GM23338 (cell line): ENCODE results near the gene ARRDC1. TPM values are rescaled to one million over a fixed set of nuclear protein-coding genes. Genes with fewer than 3 reads are reported as not detected.

Source experiments
- ATAC-seq: fragments of 200-7000 bp; cut with Tn5 transposase; 3 replicates; pipeline ENCODE4 v1.9.1; 2020
- DNase-seq: peaks from one replicate; pipeline ENCODE4 v3.0.0-alpha.2; 2015; ENCODE audit warnings: low spot score
- H2AFZ ChIP-seq: fragments of 200-600 bp; sonication (generic); 2 replicates; pipeline ENCODE4 v1.8.0; 2016; ENCODE audit warnings: antibody characterized with exemption, mild to moderate bottlenecking, moderate library complexity
- H3F3A ChIP-seq: fragments of 200-600 bp; sonication (generic); replicated peaks from 2 replicates; pipeline ENCODE4 v1.8.0; 2017; ENCODE audit warnings: antibody characterized with exemption, mixed run types, low read depth
- H3K27ac ChIP-seq: fragments of 200-600 bp; sonication (generic); 2 replicates; pipeline ENCODE4 v1.6.1; 2016; ENCODE audit warnings: low read depth
- H3K27me3 ChIP-seq: fragments of 200-600 bp; sonication (generic); 2 replicates; pipeline ENCODE4 v1.8.0; 2016; ENCODE audit warnings: mild to moderate bottlenecking, mixed run types, moderate library complexity; ENCODE audit not compliant: insufficient read depth
- H3K36me3 ChIP-seq: fragments of 200-600 bp; sonication (generic); 2 replicates; pipeline ENCODE4 v1.8.0; 2016; ENCODE audit warnings: mild to moderate bottlenecking; ENCODE audit not compliant: insufficient read depth
- H3K4me1 ChIP-seq: fragments of 200-600 bp; sonication (generic); 2 replicates; pipeline ENCODE4 v1.8.0; 2016; ENCODE audit warnings: mild to moderate bottlenecking, moderate library complexity; ENCODE audit not compliant: insufficient read depth
- H3K4me2 ChIP-seq: fragments of 200-600 bp; sonication (generic); 2 replicates; pipeline ENCODE4 v1.7.1; 2017; ENCODE audit warnings: mixed run types
- H3K4me3 ChIP-seq: fragments of 200-600 bp; sonication (generic); 2 replicates; pipeline ENCODE4 v1.6.1; 2016; ENCODE audit warnings: mixed run types
- H3K79me2 ChIP-seq: fragments of 200-600 bp; sonication (generic); replicated peaks from 2 replicates; pipeline ENCODE4 v1.8.0; 2017; ENCODE audit warnings: mild to moderate bottlenecking; ENCODE audit not compliant: insufficient read depth
- H3K9me2 ChIP-seq: fragments of 200-600 bp; sonication (generic); 2 replicates; pipeline ENCODE4 v1.8.0; 2017; ENCODE audit not compliant: insufficient read depth
- H4K20me1 ChIP-seq: fragments of 200-600 bp; sonication (generic); replicated peaks from 2 replicates; pipeline ENCODE4 v1.8.0; 2017; ENCODE audit warnings: mild to moderate bottlenecking; ENCODE audit not compliant: insufficient read depth
- H3K27ac Mint-ChIP-seq: 2 replicates; pipeline ENCODE4 v1.8.0; 2020; ENCODE audit warnings: inconsistent platforms, mild to moderate bottlenecking, moderate library complexity, mixed read lengths
- H3K27me3 Mint-ChIP-seq: 3 replicates; pipeline ENCODE4 v1.8.0; 2022; ENCODE audit warnings: low read depth, mild to moderate bottlenecking, moderate library complexity, mixed read lengths, inconsistent platforms; ENCODE audit not compliant: insufficient read depth, poor library complexity
- H3K36me3 Mint-ChIP-seq: 3 replicates; pipeline ENCODE4 v1.8.0; 2021; ENCODE audit warnings: low read depth, mild to moderate bottlenecking, inconsistent platforms, moderate library complexity, mixed read lengths
- H3K4me1 Mint-ChIP-seq: 3 replicates; pipeline ENCODE4 v1.8.0; 2020; ENCODE audit warnings: mild to moderate bottlenecking, inconsistent platforms, mixed read lengths
- H3K4me3 Mint-ChIP-seq: 3 replicates; pipeline ENCODE4 v1.8.0; 2021; ENCODE audit warnings: moderate library complexity, mild to moderate bottlenecking, inconsistent platforms, mixed read lengths
- H3K9me3 Mint-ChIP-seq: 3 replicates; pipeline ENCODE4 v1.8.0; 2020; ENCODE audit warnings: moderate library complexity, mild to moderate bottlenecking, inconsistent platforms, mixed read lengths
- CREB1 ChIP-seq: fragments of 250-450 bp; sonication (Bioruptor Pico); IDR thresholded peaks from 2 replicates; pipeline ENCODE4 v1.5.0; 2020; ENCODE audit warnings: low read depth, mild to moderate bottlenecking, moderate library complexity
- CTCF ChIP-seq, 2 experiments: fragments of 200-600 bp in 1 of 2; sonication (generic) in 1 of 2; conservative IDR thresholded peaks; 2 replicates each; pipeline versions ENCODE4 v1.5.1 to v1.6.1; 2016 to 2017; ENCODE audit warnings: antibody characterized with exemption in 2 of 2, low read depth in 2 of 2, mild to moderate bottlenecking in 2 of 2, moderate library complexity in 1 of 2
- EZH2 ChIP-seq: fragments of 200-600 bp; sonication (generic); IDR thresholded peaks from one replicate; pipeline ENCODE4 v1.8.0; 2017; ENCODE audit warnings: antibody characterized with exemption, mild to moderate bottlenecking, low read depth; ENCODE audit not compliant: unreplicated experiment
- EZH2phosphoT487 ChIP-seq: fragments of 200-600 bp; sonication (generic); IDR thresholded peaks from one replicate; pipeline ENCODE4 v1.8.1; 2018; ENCODE audit warnings: antibody characterized with exemption; ENCODE audit not compliant: unreplicated experiment
- JUNB ChIP-seq: IDR thresholded peaks from one replicate; pipeline ENCODE4 v1.6.1; 2016; ENCODE audit warnings: antibody characterized with exemption; ENCODE audit not compliant: unreplicated experiment
- NANOG ChIP-seq: IDR thresholded peaks from 2 replicates; pipeline ENCODE4 v1.6.1; 2016; ENCODE audit warnings: antibody characterized with exemption, borderline replicate concordance
- POLR2AphosphoS5 ChIP-seq: IDR thresholded peaks from 2 replicates; pipeline ENCODE4 v1.6.1; 2016; ENCODE audit warnings: antibody characterized with exemption, low read depth
- STAT1 ChIP-seq: IDR thresholded peaks from one replicate; pipeline ENCODE4 v1.6.1; 2016; ENCODE audit warnings: antibody characterized with exemption; ENCODE audit not compliant: unreplicated experiment
- ZNF114 ChIP-seq: fragments of 250-450 bp; sonication (Bioruptor Pico); IDR thresholded peaks from 2 replicates; pipeline ENCODE4 v1.5.0; 2020; ENCODE audit warnings: mild to moderate bottlenecking, moderate library complexity
- ZNF331 ChIP-seq: fragments of 250-450 bp; sonication (Bioruptor Pico); IDR thresholded peaks from 2 replicates; pipeline ENCODE4 v1.5.0; 2020; ENCODE audit warnings: low read depth, mild to moderate bottlenecking, moderate library complexity
- polyA plus RNA-seq: library from polyadenylated mRNA; unstranded; fragments of >200 nt; fragmentation: Nextera tagmentation; extraction: Ambion mirVana; gene quantifications from 2 replicates; pipeline ENCODE4 v1.2.1, GENCODE V29; 2016
- total RNA-seq: library from RNA; depleted of rRNA; stranded (reverse); fragments of >200 nt; shearing (Covaris generic); gene quantifications from 2 replicates; pipeline ENCODE4 v1.2.3, GENCODE V29; 2014
- TF ChIP-seq, protein P1 (sequence below): IDR thresholded peaks from one replicate; pipeline ENCODE4 v1.6.1; 2018; ENCODE audit warnings: antibody characterized with exemption; ENCODE audit not compliant: unreplicated experiment
- TF ChIP-seq, protein P2 (sequence below): fragments of 250-450 bp; sonication (Bioruptor Pico); IDR thresholded peaks from 2 replicates; pipeline ENCODE4 v1.5.0; 2020; ENCODE audit warnings: mild to moderate bottlenecking, moderate library complexity

Gene ARRDC1
- total and polyA plus RNA-seq, 2 experiments from 2014 or later, result 36.6 to 63.8 TPM

- no peak for DNase-seq
- no peak overlapping the region for H3K4me3 ChIP-seq
- peaks cover 4% of the 10 kb centered on the region for H3K36me3 ChIP-seq
- H3F3A ChIP-seq, result 0 out of 2 replicates have a peak, but pooled peaks cover 7% of the 10 kb centered on the region
- TF ChIP-seq CTCF (conservative IDR thresholded peaks at IDR 0.05; ENCODE audit: low read depth in 2 of 2), result no peak
- no peak for TF ChIP-seq JUNB
- TF ChIP-seq, protein P1, sequence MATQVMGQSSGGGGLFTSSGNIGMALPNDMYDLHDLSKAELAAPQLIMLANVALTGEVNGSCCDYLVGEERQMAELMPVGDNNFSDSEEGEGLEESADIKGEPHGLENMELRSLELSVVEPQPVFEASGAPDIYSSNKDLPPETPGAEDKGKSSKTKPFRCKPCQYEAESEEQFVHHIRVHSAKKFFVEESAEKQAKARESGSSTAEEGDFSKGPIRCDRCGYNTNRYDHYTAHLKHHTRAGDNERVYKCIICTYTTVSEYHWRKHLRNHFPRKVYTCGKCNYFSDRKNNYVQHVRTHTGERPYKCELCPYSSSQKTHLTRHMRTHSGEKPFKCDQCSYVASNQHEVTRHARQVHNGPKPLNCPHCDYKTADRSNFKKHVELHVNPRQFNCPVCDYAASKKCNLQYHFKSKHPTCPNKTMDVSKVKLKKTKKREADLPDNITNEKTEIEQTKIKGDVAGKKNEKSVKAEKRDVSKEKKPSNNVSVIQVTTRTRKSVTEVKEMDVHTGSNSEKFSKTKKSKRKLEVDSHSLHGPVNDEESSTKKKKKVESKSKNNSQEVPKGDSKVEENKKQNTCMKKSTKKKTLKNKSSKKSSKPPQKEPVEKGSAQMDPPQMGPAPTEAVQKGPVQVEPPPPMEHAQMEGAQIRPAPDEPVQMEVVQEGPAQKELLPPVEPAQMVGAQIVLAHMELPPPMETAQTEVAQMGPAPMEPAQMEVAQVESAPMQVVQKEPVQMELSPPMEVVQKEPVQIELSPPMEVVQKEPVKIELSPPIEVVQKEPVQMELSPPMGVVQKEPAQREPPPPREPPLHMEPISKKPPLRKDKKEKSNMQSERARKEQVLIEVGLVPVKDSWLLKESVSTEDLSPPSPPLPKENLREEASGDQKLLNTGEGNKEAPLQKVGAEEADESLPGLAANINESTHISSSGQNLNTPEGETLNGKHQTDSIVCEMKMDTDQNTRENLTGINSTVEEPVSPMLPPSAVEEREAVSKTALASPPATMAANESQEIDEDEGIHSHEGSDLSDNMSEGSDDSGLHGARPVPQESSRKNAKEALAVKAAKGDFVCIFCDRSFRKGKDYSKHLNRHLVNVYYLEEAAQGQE, result no peak
- TF ChIP-seq, protein P2, sequence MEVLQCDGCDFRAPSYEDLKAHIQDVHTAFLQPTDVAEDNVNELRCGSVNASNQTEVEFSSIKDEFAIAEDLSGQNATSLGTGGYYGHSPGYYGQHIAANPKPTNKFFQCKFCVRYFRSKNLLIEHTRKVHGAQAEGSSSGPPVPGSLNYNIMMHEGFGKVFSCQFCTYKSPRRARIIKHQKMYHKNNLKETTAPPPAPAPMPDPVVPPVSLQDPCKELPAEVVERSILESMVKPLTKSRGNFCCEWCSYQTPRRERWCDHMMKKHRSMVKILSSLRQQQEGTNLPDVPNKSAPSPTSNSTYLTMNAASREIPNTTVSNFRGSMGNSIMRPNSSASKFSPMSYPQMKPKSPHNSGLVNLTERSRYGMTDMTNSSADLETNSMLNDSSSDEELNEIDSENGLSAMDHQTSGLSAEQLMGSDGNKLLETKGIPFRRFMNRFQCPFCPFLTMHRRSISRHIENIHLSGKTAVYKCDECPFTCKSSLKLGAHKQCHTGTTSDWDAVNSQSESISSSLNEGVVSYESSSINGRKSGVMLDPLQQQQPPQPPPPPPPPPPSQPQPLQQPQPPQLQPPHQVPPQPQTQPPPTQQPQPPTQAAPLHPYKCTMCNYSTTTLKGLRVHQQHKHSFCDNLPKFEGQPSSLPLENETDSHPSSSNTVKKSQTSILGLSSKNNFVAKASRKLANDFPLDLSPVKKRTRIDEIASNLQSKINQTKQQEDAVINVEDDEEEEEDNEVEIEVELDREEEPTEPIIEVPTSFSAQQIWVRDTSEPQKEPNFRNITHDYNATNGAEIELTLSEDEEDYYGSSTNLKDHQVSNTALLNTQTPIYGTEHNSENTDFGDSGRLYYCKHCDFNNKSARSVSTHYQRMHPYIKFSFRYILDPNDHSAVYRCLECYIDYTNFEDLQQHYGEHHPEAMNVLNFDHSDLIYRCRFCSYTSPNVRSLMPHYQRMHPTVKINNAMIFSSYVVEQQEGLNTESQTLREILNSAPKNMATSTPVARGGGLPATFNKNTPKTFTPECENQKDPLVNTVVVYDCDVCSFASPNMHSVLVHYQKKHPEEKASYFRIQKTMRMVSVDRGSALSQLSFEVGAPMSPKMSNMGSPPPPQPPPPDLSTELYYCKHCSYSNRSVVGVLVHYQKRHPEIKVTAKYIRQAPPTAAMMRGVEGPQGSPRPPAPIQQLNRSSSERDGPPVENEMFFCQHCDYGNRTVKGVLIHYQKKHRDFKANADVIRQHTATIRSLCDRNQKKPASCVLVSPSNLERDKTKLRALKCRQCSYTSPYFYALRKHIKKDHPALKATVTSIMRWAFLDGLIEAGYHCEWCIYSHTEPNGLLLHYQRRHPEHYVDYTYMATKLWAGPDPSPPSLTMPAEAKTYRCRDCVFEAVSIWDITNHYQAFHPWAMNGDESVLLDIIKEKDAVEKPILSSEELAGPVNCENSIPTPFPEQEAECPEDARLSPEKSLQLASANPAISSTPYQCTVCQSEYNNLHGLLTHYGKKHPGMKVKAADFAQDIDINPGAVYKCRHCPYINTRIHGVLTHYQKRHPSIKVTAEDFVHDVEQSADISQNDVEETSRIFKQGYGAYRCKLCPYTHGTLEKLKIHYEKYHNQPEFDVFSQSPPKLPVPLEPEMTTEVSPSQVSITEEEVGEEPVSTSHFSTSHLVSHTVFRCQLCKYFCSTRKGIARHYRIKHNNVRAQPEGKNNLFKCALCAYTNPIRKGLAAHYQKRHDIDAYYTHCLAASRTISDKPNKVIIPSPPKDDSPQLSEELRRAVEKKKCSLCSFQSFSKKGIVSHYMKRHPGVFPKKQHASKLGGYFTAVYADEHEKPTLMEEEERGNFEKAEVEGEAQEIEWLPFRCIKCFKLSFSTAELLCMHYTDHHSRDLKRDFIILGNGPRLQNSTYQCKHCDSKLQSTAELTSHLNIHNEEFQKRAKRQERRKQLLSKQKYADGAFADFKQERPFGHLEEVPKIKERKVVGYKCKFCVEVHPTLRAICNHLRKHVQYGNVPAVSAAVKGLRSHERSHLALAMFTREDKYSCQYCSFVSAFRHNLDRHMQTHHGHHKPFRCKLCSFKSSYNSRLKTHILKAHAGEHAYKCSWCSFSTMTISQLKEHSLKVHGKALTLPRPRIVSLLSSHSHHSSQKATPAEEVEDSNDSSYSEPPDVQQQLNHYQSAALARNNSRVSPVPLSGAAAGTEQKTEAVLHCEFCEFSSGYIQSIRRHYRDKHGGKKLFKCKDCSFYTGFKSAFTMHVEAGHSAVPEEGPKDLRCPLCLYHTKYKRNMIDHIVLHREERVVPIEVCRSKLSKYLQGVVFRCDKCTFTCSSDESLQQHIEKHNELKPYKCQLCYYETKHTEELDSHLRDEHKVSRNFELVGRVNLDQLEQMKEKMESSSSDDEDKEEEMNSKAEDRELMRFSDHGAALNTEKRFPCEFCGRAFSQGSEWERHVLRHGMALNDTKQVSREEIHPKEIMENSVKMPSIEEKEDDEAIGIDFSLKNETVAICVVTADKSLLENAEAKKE (CRISPR knock-in tag), result no peak
- TF ChIP-seq NANOG, result no peak
- TF ChIP-seq ZNF114, result no peak
- no peak for TF ChIP-seq EZH2phosphoT487
- TF ChIP-seq STAT1, result no peak
- TF ChIP-seq ZNF331, result no peak
- no peak for TF ChIP-seq EZH2
- TF ChIP-seq POLR2AphosphoS5, result no peak
- TF ChIP-seq CREB1, result no peak
- no peak overlapping the region for H3K27ac ChIP-seq
- no peaks in the 10 kb centered on the region for H3K27me3 ChIP-seq
- no peak overlapping the region for H3K4me2 ChIP-seq
- no peak overlapping the region for H3K4me3 Mint-ChIP-seq
- H3K27me3 Mint-ChIP-seq, result peaks cover 14% of the 10 kb centered on the region
- H3K36me3 Mint-ChIP-seq, result peaks cover 13% of the 10 kb centered on the region
- peaks cover 2% of the 10 kb centered on the region; the same call in 1 of the 3 replicates for H3K9me3 Mint-ChIP-seq
- ATAC-seq, result no peak
- H3K4me1 Mint-ChIP-seq, result peaks cover 3% of the 10 kb centered on the region; the same call in 2 of the 3 replicates
- peaks cover 9% of the 10 kb centered on the region for H3K4me1 ChIP-seq
- no peaks in the 10 kb centered on the region for H3K9me2 ChIP-seq
- peaks cover 11% of the 10 kb centered on the region; the same call in 1 of the 2 replicates for H4K20me1 ChIP-seq
- no peak overlapping the region for H2AFZ ChIP-seq
- H3K27ac Mint-ChIP-seq, result no peak overlapping the region
- peaks cover 17% of the 10 kb centered on the region for H3K79me2 ChIP-seq
These were observed 12.7 kb upstream of the ARRDC1 start for GRCh38 chr9:137592767-137593166.
